Stomach (tissue), 9 donors: ENCODE data around the gene CTRL. TPM values are rescaled to one million over a fixed set of nuclear protein-coding genes. Genes with fewer than 3 reads are reported as not detected.

ENCODE experiments used
- DNase-seq, 2 donors: peaks; one replicate each; pipeline versions ENCODE4 v3.0.0 to v3.0.0-alpha.2; 2013 to 2019
- H3K27ac ChIP-seq, 5 donors: fragments of 200-600 bp in 4 of 5; sonication (generic) in 4 of 5; one replicate each; pipeline ENCODE4 v1.5.1; 2013 to 2019; ENCODE audit warnings: mild to moderate bottlenecking in 1 of 5, moderate library complexity in 1 of 5
- H3K27me3 ChIP-seq, 3 donors: fragments of 200-600 bp; sonication (generic); one replicate each; pipeline ENCODE4 v1.5.1; 2017 to 2019; ENCODE audit warnings: mixed run types in 1 of 3
- H3K36me3 ChIP-seq, 4 donors: fragments of 200-600 bp; sonication (generic); 1 replicate in 3 of 4; 2 replicates in 1 of 4; pipeline ENCODE4 v1.5.1; 2016 to 2019
- H3K4me1 ChIP-seq, 4 donors: fragments of 200-600 bp; sonication (generic); one replicate each; pipeline ENCODE4 v1.5.1; 2016 to 2019
- H3K4me3 ChIP-seq, 4 donors: fragments of 200-600 bp; sonication (generic) in 3 of 4; one replicate each; pipeline ENCODE4 v1.5.1; 2016 to 2019; ENCODE audit warnings: mild to moderate bottlenecking in 1 of 4
- H3K9me3 ChIP-seq, 4 donors: fragments of 200-600 bp; sonication (generic); one replicate each; pipeline ENCODE4 v1.5.1; 2016 to 2019
- CTCF ChIP-seq, 7 experiments: fragments of 450-650 bp in 4 of 7; fragments of 200-600 bp in 3 of 7; sonication (generic) in 3 of 7; IDR thresholded peaks; one replicate each; pipeline ENCODE4 v1.5.1; 2016 to 2019; ENCODE audit warnings: antibody characterized with exemption in 7 of 7, control low read depth in 2 of 7, mild to moderate bottlenecking in 1 of 7
- EP300 ChIP-seq: sonication (generic); formaldehyde crosslinking; IDR thresholded peaks from one replicate; pipeline ENCODE4 v1.6.1; 2017; ENCODE audit warnings: antibody characterized with exemption
- POLR2A ChIP-seq, 4 donors: fragments of 450-650 bp; IDR thresholded peaks; one replicate each; pipeline ENCODE4 v1.6.1; 2016; ENCODE audit warnings: antibody characterized with exemption in 4 of 4, control low read depth in 2 of 4, mild to moderate bottlenecking in 1 of 4, moderate library complexity in 1 of 4
- POLR2AphosphoS5 ChIP-seq, 3 donors: sonication (generic); formaldehyde crosslinking; IDR thresholded peaks; one replicate each; pipeline ENCODE4 v1.6.1; 2016; ENCODE audit warnings: antibody characterized with exemption in 3 of 3
- WGBS, 5 donors: extraction: QIAGEN DNeasy Blood & Tissue Kit in 3 of 5; methylation state at CpG; one replicate each; pipeline versions ENCODE4 v1.1.5 to v1.1.7; 2013 to 2018; 5-methylcytosine and 5-hydroxymethylcytosine counted together
- intact Hi-C: fragments of 100-400 bp; cut with DNase I; formaldehyde crosslinking; loops from one replicate; pipeline ENCODE4 v1.15.1; 2023; ENCODE audit warnings: low total_unique reads
- polyA plus RNA-seq, 3 donors: library from polyadenylated mRNA; stranded (reverse); fragments of 200-250 nt; gene quantifications; one replicate each; pipeline ENCODE4 v1.2.3, GENCODE V29; 2013
- total RNA-seq, 5 donors: library from RNA; depleted of rRNA; stranded (reverse); fragments of >200 nt; gene quantifications; one replicate each; pipeline versions ENCODE4 v1.1.0 to v1.2.3, GENCODE V29; 2014 to 2016
- donor health status: healthy with polysubstance abuse.
- donor health status: Bipolar disorder and iron deficiency.
- donor health status: healthy.

The CTRL gene
- total and polyA plus RNA-seq, 8 donors: 0.37 to 11.0 (median 2.1) TPM; not detected in 1

DNA sequence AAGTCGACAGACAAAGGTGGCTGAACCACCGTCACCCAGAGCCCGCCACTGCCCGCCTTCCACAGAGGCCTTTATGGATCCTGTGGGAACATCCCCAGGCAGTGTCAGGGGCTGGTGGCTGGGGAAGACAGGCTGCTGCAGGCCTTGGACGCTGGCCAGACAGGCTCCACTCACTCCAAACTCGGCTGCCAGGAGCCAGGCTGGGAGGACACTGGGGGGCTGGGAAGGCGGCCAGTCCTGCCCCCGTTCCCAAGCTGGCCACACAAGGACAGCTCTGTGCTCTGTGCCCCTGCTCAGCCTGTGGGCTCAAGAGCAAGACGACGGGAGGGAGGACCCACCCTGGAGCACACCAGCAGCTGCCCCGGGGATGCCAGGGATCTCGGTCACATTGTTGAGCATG is 19.8 kb upstream of the CTRL start:
- TF ChIP-seq POLR2AphosphoS5 (IDR thresholded peaks at IDR 0.05) (no peak), EP300 (no peak), CTCF (IDR thresholded peaks at IDR 0.05) (no peak), POLR2A (IDR thresholded peaks at IDR 0.05) (no peak)
- Histone ChIP-seq H3K4me3 (no peak overlapping the region), H3K4me1 (peaks cover 0 to 23% (median 13%) of the 10 kb centered on the region in 4 donors), H3K36me3 (peaks cover 67 to 100% (median 95%) of the 10 kb centered on the region in 4 donors), H3K27ac (peak overlapping the region in 3 of 5 donors; percentile 20 to 37 (median 36)), H3K9me3 (no peaks in the 10 kb centered on the region), H3K27me3 (no peaks in the 10 kb centered on the region)
- DNase-seq: peak in 1 of 2 donors; percentile 65
- intact Hi-C loops: no loop called here
- 61 to 76% (median 73%) methylated on average over 8 to 12 of the region's 12 CpGs for WGBS, 5 donors

GRCh38 chr16:67950335-67950843 is 18.7 kb upstream of the CTRL start:
- intact Hi-C loops: no loop called here
- Histone ChIP-seq H3K27ac (no peak overlapping the region), H3K27me3 (no peaks in the 10 kb centered on the region), H3K36me3 (peaks cover 77 to 100% (median 97%) of the 10 kb centered on the region in 4 donors), H3K4me3 (no peak overlapping the region), H3K4me1 (peaks cover 2 to 24% (median 16%) of the 10 kb centered on the region in 4 donors), H3K9me3 (no peaks in the 10 kb centered on the region)
- 85 to 91% (median 90%) methylated on average over 14 to 16 of the region's 16 CpGs for WGBS, 5 donors
- TF ChIP-seq EP300 (no peak), POLR2A (IDR thresholded peaks at IDR 0.05) (no peak), POLR2AphosphoS5 (IDR thresholded peaks at IDR 0.05) (no peak), CTCF (IDR thresholded peaks at IDR 0.05) (no peak)
- no peak for DNase-seq

DNA sequence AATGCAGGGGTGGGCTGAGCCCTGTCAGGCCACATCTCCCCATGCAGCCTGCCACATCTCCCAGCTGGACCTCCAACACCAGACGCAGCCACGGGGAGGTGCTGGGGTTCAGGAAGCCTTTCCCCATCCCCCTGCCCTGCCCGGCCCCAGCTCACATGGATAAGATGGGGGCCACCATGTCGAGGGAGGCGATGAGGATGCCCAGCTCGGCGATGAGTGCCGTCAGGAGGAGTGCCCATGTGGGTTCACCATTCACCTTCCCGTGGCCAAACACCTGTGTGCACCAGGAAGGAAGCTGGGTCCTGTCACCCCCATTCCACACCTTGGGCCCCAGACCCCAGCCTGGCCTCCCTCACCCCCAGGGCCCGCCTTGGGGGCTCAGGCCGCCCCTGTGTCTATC is 18.0 kb upstream of the CTRL start:
- Histone ChIP-seq H3K9me3 (no peaks in the 10 kb centered on the region), H3K27me3 (no peaks in the 10 kb centered on the region), H3K4me3 (no peak overlapping the region), H3K36me3 (peaks cover 78 to 100% (median 97%) of the 10 kb centered on the region in 4 donors), H3K27ac (no peak overlapping the region), H3K4me1 (peaks cover 5 to 31% (median 21%) of the 10 kb centered on the region in 4 donors)
- DNase-seq: no peak
- TF ChIP-seq CTCF (IDR thresholded peaks at IDR 0.05) (no peak), POLR2AphosphoS5 (IDR thresholded peaks at IDR 0.05) (no peak), POLR2A (IDR thresholded peaks at IDR 0.05) (no peak), EP300 (no peak)
- intact Hi-C loops: no loop called here
- WGBS, 5 donors: 81 to 90% (median 88%) methylated on average over 3 to 11 of the region's 11 CpGs

GRCh38 chr16:67948015-67948414 is 16.4 kb upstream of the CTRL start:
- H3K27ac ChIP-seq: no peak overlapping the region
- peaks cover 72 to 95% (median 87%) of the 10 kb centered on the region in 4 donors for H3K36me3 ChIP-seq
- no peak for DNase-seq
- intact Hi-C loops: no loop called here
- no peaks in the 10 kb centered on the region for H3K27me3 ChIP-seq
- no peak for TF ChIP-seq POLR2AphosphoS5 (IDR thresholded peaks at IDR 0.05)
- TF ChIP-seq CTCF (IDR thresholded peaks at IDR 0.05): no peak
- no peak for TF ChIP-seq POLR2A (IDR thresholded peaks at IDR 0.05)
- no peak for TF ChIP-seq EP300
- H3K4me3 ChIP-seq: no peak overlapping the region
- WGBS, 5 donors: 83 to 92% (median 85%) methylated on average over 10 to 15 of the region's 15 CpGs
- H3K4me1 ChIP-seq: peaks cover 20 to 46% (median 33%) of the 10 kb centered on the region in 4 donors
- no peaks in the 10 kb centered on the region for H3K9me3 ChIP-seq
